HepG2 (cell line): ENCODE measurements around the gene PASK. TPM values are rescaled to one million over a fixed set of nuclear protein-coding genes. Genes with fewer than 3 reads are reported as not detected.

Experiments
- GATAD2A ChIP-seq: IDR thresholded peaks from 2 replicates; pipeline ENCODE4 v1.6.1; 2016
- KDM2A ChIP-seq: sonication (generic); formaldehyde crosslinking; IDR thresholded peaks from 2 replicates; pipeline ENCODE4 v1.4.0; 2020; ENCODE audit warnings: low read depth, missing genetic modification reagents, borderline replicate concordance
- MAF1 ChIP-seq: sonication (generic); formaldehyde crosslinking; IDR thresholded peaks from 2 replicates; pipeline ENCODE4 v1.5.0; 2020; ENCODE audit warnings: missing genetic modification reagents, borderline replicate concordance
- MYC ChIP-seq: sonication (generic); formaldehyde crosslinking; IDR thresholded peaks from 2 replicates; pipeline ENCODE4 v1.9.0; 2021; ENCODE audit warnings: missing genetic modification reagents, borderline replicate concordance
- NR2F6 ChIP-seq, 2 experiments: IDR thresholded peaks; 2 replicates each; pipeline ENCODE4 v1.6.1; 2016; ENCODE audit warnings: antibody characterized with exemption in 1 of 2, mild to moderate bottlenecking in 1 of 2
- PATZ1 ChIP-seq: sonication (generic); formaldehyde crosslinking; IDR thresholded peaks from 2 replicates; pipeline ENCODE4 v1.4.0; 2020; ENCODE audit warnings: missing genetic modification reagents
- PHF20 ChIP-seq: sonication (generic); formaldehyde crosslinking; IDR thresholded peaks from 2 replicates; pipeline ENCODE4 v1.5.0; 2020; ENCODE audit warnings: mild to moderate bottlenecking, missing genetic modification reagents
- THAP8 ChIP-seq: sonication (generic); formaldehyde crosslinking; IDR thresholded peaks from 2 replicates; pipeline ENCODE4 v1.5.1; 2020; ENCODE audit warnings: missing genetic modification reagents, mild to moderate bottlenecking, borderline replicate concordance
- TP53 ChIP-seq: sonication (generic); formaldehyde crosslinking; conservative IDR thresholded peaks from 2 replicates; pipeline ENCODE4 v1.4.0; 2020; ENCODE audit warnings: missing genetic modification reagents
- ZFX ChIP-seq: sonication (generic); formaldehyde crosslinking; IDR thresholded peaks from 2 replicates; pipeline ENCODE4 v1.4.0; 2020; ENCODE audit warnings: mild to moderate bottlenecking, low read depth, missing genetic modification reagents, moderate library complexity
- ZFY ChIP-seq: sonication (generic); formaldehyde crosslinking; IDR thresholded peaks from 2 replicates; pipeline ENCODE4 v1.4.0; 2020; ENCODE audit warnings: missing genetic modification reagents
- ZNF142 ChIP-seq: sonication (generic); formaldehyde crosslinking; IDR thresholded peaks from 2 replicates; pipeline ENCODE4 v1.4.0; 2020; ENCODE audit warnings: missing genetic modification reagents
- ZNF20 ChIP-seq: sonication (generic); formaldehyde crosslinking; IDR thresholded peaks from 2 replicates; pipeline ENCODE4 v1.4.0; 2020; ENCODE audit warnings: mild to moderate bottlenecking, moderate library complexity, missing genetic modification reagents
- ZNF451 ChIP-seq: sonication (generic); formaldehyde crosslinking; IDR thresholded peaks from 2 replicates; pipeline ENCODE4 v1.5.0; 2020; ENCODE audit warnings: mild to moderate bottlenecking, missing genetic modification reagents
- ZNF609 ChIP-seq: sonication (generic); formaldehyde crosslinking; IDR thresholded peaks from 2 replicates; pipeline ENCODE4 v1.4.0; 2020; ENCODE audit warnings: mild to moderate bottlenecking, missing genetic modification reagents, borderline replicate concordance
- ZNF781 ChIP-seq: sonication (generic); formaldehyde crosslinking; IDR thresholded peaks from 2 replicates; pipeline ENCODE4 v1.5.1; 2020; ENCODE audit warnings: borderline replicate concordance, mild to moderate bottlenecking, missing genetic modification reagents; ENCODE audit errors: not compliant biosample characterization
- polyA plus RNA-seq, 8 experiments: library from polyadenylated mRNA; depleted of rRNA in 3 of 8; stranded (reverse) in 7 of 8; unstranded in 1 of 8; fragments of >200 nt; fragmentation: Illumina TruSeq in 4 of 8; extraction: Trizol in 4 of 8; gene quantifications; 2 replicates each; pipeline versions ENCODE4 v1.2.1 to v1.2.3, GENCODE V29; 2011 to 2016; ENCODE audit warnings: low read depth in 4 of 8, missing spikeins in 1 of 8, mixed read lengths in 1 of 8; ENCODE audit not compliant: insufficient read depth in 1 of 8
- total RNA-seq, 5 experiments: library from RNA; depleted of rRNA; stranded (reverse); fragments of >200 nt; fragmentation: Illumina TruSeq; extraction: Trizol; gene quantifications; 2 replicates each; pipeline ENCODE4 v1.2.3, GENCODE V29; 2016; ENCODE audit warnings: low read depth in 1 of 5

The PASK gene
- total and polyA plus RNA-seq, 2 of the 13 experiments (the other 11 are each of a cell fraction or from before 2014, with no cell fraction given), result 6.9 to 17.0 TPM

GRCh38 chr2:241081190-241081642 is 68.1 kb downstream of the PASK start (continued):
- TF ChIP-seq TP53 (CRISPR knock-in tag) (no peak), KDM2A (CRISPR knock-in tag) (peak; percentile 43), ZNF609 (CRISPR knock-in tag) (no peak), MYC (peak; percentile 46; the same call in 1 of the 2 replicates), NR2F6 (IDR thresholded peaks at IDR 0.05) (no peak), NR2F6 (CRISPR knock-in tag; IDR thresholded peaks at IDR 0.05) (0 out of 2 replicates have a peak, but pooled peaks have one; percentile 12), ZFY (CRISPR knock-in tag) (peak; percentile 48; the same call in 1 of the 2 replicates), ZNF20 (CRISPR knock-in tag) (no peak), ZNF142 (no peak), ZNF451 (no peak), THAP8 (CRISPR knock-in tag) (no peak), ZNF781 (CRISPR knock-in tag) (no peak), PATZ1 (CRISPR knock-in tag) (peak; percentile 43; the same call in 1 of the 2 replicates), ZFX (CRISPR knock-in tag) (peak; percentile 22; the same call in 1 of the 2 replicates), PHF20 (CRISPR knock-in tag) (0 out of 2 replicates have a peak, but pooled peaks have one; percentile 28), GATAD2A (CRISPR knock-in tag) (no peak), MAF1 (CRISPR knock-in tag) (0 out of 2 replicates have a peak, but pooled peaks have one; percentile 45)
